Measurements from ENCODE around the gene COA7.
"Not testable (repeated sequence)": the region's sequence is repeated elsewhere in the genome, so short reads cannot be mapped to it uniquely, and the experiment has no call there.

The COA7 gene

DNA sequence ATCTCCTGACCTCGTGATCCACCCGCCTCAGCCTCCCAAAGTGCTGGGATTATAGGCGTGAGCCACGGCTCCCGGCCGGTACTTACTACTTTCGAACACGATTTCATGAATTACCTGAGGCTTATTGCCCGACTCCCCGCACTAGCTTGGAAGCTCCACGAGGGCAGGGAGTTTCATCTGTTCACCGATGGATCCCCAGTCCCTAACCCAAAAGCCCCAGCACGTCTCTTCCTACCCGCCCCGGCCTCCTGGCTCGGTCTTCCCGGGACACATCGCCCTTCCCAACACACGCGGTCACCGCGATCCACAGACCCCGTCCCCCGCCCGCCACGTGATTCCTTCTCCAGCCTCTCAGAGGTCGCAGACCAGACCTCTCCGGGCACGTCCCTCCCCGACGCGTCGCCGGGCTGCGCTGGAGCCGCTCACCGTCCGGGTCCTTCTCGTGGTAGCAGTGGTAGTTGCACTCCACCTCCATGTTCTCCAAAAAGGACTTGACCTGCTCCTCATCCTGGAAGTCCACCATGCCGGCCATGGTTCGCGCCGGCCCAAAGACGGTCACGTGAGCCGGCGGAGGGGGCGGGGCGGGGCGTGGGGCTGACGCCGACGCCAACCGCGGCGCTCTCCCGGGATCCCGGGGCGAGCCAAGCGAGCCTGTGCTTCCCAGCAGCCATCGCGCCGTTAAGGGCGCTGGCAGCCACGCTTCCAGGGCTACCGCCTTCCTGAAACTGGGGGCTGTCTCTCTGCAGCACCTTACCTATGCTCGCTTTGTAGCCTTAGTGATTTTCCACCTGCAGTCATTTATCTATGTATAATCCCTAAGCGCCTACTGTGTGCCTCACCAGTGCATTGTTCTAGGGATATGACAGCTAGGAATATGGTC, at the start of gene COA7:
Gene COA7, minus strand, starts transcription at position 553 of the 880 bp plus-strand sequence. Its CDS starts 21 bp downstream, at position 532.
- DNase-seq (ENCODE audit: low read depth) = peak; percentile 62

DNA sequence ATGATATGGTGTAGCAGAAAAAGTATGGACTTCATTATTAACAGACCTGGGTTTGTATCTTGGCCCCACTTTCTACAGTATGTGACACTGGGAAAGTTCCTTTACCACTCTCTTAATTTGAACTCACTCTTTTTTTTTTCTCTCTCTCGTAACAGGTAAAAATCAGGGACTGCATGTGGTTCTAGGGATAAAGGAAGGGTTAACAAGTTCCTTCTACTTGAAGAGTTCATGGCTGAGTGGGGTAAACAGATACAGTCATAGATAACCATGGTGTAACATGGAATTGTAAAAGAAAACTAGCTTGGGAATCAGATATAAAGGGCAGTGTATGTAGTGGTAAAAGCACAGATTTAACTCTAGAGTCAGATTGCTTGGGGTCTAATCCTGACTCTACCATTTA, 49.3 kb upstream of the COA7 start:
- DNase-seq (ENCODE audit: low read depth) = no peak

DNA sequence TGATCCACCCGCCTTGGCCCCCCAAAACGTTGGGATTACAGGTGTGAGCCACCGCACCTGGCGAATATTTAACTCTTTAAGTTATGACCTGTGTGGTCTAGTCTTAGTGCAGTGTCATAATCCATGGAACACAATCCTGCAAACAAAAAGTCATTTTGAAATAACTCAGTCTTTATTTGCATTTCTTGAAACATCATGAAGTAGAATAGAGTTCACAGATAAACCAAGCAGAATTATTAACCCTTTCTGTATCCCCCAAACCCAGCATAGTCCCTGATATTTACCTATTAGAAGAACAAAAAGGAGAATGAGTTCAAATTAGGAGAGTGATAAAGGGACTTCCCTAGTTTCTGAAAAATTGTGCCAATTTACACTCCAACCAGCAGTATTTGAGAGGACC, 48.0 kb upstream of the COA7 start:
- no peak for DNase-seq (ENCODE audit: low read depth)

DNA sequence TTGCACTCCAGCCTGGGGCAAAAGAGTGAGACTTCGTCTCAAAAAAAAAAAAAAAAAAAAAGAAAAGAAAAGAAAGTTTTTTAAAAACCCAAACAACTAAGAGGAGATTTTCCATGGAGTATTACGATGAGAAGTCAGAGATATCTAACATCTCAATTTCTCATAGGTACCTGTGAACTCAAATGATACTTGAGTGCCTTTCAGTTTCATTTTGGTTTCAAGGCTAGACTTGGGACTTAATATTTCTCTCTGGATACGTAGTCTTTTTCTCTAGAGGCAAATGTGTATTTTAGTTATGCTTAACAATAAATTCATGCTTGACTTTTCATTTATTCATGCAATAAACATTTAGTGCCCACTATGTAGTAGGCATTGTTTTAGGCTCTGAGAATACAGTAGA, 43.1 kb upstream of the COA7 start:
- no peak for DNase-seq (ENCODE audit: low read depth)

DNA sequence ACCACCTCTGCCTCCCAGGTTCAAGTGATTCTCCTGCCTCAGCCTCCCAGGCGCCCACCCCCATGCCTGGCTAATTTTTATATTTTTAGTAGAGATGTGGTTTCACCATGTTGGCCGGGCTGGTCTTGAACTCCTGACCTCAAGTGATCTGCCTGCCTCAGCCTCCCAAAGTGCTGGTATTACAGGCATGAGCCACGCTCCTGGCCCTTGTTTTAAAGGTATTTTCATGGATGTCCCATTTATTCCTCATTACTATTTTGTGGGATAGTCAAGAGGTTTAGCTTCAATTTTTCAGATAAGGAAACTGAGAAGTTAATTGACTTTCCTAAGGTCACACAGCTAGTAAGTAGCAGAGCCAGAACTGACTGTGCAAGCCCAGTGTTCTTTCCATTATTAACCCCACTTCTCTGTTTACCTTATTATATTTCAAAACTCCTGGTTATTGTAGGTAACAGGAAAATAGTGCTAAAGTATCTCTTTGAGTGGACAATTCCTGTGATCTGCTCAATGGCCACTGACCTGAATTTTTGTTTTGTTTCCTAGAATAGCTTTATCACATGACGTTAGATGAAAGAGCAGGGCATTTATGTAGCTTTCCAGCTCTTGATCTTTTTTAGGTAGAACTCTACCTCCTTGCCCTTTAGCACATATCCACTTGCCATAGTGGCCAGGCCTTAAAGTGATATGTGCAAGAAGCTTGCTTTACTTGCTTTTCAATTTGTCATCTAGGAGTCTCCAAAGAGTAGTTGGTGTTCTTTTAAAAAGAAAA, 41.7 kb upstream of the COA7 start:
- no peak for DNase-seq (ENCODE audit: low read depth)

DNA sequence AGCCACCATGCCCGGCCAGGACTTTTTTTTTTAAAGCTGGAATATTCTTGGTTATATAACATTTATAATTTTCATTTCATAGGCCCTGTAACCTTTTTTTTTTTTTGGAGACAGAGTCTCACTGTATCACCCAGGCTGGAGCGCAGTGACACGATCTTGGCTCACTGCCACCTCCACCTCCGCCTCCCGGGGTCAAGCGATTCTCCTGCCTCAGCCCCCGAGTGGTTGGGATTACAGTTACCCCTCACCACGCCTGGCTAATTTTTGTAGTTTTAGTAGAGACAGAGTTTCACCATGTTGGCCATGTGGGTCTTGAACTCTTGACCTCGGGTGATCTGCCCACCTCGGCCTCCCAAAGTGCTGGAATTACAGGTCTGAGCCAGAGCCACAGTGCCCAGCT, 40.7 kb upstream of the COA7 start:
- DNase-seq (ENCODE audit: low read depth) = no peak

DNA sequence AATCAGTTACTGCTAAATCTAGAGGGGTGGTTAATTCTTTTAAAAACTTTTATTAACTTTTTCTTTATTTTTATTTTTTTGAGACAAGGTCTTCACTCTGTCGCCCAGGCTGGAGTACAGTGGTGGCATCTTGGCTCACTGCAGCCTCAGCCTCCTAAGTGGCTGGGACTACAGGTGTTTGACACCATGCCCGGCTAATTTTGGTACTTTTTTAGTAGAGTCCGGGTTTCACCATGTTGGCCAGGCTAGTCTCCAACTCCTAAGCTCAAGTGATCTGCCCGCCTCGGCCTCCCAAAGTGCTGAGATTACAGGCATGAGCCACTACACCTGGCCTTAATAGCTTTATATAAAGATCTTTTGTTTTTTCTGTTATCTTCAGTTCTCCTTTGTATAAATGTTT, 40.0 kb upstream of the COA7 start:
- DNase-seq (ENCODE audit: low read depth) = no peak

DNA sequence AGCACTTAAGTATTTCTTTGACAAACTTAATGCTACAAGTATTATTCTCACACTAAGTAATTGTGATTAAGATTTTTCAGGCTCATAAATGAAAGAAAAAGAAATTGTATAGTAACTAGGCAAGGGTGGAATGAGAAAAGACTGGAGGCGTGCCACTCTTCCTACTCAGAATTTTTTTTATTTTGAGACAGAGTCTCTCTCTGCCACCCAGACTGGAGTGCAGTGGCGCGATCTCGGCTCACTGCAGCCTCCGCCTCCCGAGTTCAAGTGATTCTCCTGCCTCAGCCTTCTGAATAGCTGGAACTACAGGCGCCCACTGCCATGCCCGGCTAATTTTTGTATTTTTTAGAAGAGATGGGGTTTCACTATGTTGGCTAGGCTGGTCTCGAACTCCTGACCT, 37.2 kb upstream of the COA7 start:
- not testable (repeated sequence) for DNase-seq (ENCODE audit: low read depth)

DNA sequence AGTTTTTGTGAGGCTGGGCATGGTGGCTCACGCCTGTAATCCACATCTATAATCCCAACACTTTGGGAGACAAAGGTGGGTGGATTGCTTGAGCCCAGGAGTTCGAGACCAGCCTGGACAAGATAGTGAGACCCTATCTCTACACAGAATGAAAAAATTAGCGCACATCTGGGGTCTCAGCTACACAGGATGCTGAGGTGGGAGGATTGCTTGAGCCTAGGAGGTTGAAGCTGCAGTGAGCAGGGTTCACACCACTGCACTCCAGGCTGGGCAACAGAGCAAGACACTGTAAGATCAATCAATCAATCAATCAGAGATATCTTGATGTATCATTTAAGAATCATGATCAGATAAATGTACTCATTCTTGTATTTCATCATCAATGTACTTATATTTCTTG, 35.2 kb upstream of the COA7 start:
- no peak for DNase-seq (ENCODE audit: low read depth)

DNA sequence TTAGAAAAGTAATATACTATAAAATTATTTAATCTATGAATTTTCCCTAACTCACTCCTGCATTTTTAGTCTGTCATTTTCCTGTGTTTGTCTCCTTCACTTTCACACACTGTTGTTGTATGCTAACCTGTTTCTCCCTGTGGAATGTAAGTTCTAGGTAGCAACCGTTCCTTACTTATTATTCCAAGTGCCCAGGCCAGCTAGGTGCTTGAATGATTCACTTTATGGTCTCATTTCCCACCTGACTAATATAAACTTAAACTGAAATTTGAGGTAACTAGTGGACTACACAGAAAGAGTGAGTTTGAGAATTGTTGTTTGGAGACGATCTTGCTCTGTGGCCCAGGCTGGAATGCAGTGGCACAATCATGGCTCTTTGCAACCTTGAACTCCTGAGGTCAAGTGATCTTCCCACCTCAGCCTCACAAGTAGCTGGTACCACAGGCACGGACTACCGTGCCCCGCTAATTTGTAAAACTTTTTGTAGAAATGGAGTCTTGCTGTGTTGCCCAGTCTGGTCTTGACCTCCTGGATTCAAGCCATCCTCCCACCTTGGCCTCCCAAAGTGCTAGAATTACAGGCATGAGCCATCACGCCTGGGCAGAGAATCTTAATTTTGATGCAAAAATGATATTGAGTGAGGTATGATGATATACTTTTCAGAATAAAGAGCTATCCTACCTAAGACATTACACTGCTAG, 30.0 kb upstream of the COA7 start:
- no peak for DNase-seq (ENCODE audit: low read depth)

DNA sequence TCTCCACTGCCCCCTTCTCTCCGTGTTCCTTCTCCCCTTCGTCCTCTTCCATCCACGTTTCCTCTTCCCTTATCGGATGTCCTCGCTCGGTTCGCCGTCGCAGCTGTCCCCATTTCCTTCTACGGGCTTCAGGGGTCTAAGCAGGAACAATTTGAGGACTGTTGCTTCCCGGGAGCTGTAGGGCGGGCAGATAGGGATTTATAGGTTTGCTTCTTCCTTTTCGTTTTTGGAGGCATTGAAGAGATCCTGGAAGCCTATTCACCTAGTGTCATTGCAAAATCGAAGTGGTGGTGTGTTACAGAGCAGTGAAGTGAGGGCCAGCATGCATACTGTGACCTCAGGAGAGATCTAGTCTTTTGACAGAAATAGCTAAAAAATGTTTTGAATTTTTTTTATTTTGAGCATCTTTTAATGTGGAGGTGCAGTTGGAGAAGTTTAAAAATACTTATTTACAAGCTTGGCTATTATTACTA, 29.0 kb upstream of the COA7 start:
- DNase-seq (ENCODE audit: low read depth) = no peak

DNA sequence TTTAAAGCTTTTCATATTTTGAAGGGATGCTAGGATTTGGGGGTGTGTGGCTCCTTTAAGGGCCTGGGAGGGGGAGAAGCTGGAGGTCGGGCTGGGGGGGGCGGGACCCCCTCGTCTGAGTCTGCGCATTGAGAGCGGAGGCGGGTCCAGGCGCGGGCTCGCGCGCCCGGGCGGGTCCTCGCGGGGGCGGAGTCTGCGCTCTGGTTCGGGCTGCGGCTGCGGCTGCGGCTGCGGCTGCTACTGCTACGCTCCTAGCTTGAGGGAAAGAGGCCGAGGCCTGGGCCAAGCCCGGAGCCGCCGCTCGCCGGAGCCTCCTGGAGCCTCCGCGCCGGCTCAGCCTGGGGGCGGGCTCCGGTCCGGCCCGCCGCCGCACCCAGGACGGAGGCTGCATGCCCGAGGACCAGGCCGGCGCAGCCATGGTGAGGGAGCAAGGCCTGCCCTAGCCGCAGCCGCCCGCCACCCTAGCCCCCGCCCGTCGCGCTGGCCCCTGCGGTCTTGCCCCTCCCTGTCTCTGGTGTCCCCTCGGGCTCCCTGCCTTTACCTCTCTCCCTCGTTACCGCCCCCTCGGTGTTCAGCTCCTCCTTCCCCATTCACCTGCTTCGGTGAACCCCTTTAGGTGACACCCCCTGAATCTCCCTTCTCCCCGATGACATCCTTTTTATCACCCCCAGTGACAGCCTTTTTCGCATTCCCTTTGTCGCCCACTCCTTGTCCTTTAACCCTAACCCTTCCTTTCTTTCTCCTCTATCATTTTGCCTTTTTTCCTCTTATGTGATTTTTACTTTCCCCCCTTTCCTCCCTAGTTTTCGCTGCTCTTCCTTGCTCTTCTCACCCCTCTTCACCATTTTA, 28.3 kb upstream of the COA7 start, which contains the start of gene ZYG11B:
Gene ZYG11B, plus strand, starts transcription at position 189 of the 849 bp plus-strand sequence. Its CDS starts 201 bp downstream, at position 390.
- DNase-seq (ENCODE audit: low read depth) = peak; percentile 66

DNA sequence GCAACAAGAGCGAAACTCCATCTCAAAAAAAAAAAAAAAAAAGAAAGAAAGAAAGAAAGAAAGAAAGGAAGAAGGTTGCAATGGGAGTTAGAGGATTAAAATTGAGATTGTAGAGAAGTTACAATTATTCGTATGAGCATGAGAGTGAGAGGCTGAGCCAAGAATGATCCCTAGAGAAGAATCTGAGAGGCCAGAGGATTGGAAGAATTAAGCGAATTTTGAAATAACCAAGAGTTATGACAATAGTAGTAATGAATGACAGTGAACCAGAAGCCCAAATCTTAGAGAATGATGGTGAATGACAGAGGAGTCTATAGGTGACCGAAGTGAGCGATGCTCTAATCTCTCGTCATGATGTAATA, 27.7 kb upstream of the COA7 start:
- no peak for DNase-seq (ENCODE audit: low read depth)

DNA sequence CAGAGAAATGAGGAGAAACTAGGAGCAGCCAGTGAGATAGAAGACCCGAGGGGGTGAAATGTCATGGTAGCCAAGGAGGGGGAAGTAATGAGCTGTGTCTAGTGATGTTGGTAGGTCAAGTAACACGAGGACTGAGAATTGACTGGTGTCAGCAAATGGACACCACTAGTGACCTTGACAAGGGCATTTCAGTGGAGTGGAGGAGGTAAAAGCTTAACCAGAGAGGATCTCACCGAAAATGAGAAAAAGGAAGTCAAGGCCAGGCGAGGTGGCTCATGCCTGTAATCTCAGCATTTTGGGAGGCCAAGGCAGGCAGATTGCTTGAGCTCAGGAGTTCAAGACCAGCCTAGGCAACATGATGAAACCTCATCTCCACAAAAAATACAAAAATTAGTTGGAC, 25.1 kb upstream of the COA7 start:
- no peak for DNase-seq (ENCODE audit: low read depth)

DNA sequence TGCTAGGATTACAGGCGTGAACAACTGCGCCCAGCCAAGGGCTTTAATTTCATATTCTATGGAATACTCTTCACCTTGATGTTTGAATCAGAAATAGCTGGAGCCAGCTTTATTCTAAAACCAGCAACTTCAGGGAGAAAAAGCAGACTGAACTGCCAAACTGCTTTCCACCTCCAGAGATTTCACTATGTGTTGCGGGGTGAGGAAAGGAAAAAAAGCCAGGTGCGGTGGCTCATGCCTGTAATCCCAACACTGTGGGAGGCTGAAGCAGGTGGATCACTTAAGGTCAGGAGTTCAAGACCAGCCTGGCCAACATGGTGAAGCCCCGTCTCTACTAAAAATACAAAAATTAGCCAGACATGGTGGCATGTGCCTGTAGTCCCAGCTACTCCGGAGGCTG, 17.1 kb upstream of the COA7 start:
- not testable (repeated sequence) for DNase-seq (ENCODE audit: low read depth)

DNA sequence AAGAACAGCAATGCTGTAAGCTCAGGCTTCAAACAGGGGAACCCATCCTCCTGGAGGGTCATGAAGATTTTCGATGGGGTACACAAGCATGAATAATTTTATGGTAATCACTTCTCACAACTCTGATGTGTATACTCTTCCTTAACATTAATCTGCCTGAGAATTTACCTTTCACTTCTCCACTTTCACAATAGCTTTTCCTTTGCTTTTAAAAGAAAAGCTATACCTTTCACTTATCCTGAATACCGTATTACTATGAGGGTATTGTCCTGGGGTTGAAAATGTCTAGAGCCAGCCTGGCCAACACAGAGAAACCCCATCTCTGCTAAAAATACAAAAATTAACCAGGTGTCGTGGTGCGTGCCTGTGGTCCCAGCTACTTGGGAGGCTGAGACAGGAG, 15.4 kb upstream of the COA7 start:
- DNase-seq (ENCODE audit: low read depth) = no peak

DNA sequence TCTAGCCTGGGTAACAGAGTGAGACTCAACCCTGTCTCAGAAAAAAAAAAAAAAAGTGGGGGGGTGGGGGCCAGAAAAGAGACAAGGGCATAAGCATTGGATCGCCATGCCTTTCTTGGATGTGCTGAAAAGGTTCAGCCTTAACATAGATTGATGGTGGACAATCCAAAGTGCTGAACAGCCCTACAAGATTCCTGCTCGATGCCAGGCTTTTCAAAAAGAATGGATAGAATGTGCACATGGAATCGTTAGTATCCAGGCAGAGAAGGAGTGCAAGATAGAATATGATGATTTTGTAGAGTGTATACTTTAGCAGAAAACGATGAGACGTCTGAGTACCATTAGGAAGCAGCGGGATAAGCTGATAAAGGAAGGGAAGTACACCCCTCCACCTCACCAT, 10.9 kb upstream of the COA7 start:
- DNase-seq (ENCODE audit: low read depth) = no peak

DNA sequence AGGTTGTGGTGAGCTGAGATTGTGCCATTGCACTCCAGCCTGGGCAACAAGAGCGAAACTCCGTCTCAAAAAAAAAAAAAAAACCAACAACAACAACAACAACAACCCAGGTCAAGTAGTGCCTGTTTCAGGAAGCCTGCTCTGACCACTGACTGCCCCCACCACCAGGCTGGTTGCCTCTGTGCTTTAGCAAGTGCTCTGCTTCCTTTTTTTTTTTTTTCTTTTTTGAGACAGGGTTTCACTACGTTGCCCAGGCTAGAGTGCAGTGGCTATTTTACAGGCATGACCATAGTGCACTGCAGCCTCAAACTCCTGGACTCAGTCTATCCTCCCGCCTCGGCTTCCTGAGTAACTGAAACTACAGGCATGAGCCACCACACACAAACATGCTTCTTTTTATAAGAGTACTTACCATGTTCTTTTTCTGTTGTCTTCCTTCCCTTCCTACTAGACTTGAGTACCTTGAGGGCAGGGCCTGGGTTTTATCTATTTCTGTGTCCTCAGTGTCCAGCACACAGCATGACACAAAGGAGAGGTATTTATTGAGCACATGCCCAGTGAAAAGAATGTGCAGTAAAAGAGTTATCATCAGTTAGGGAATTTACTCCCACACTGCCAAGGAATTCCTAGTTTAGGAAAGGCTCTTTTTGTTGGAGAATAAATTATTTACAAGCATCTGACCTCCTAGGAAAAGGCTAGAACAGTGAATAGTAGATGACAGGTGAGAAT, 9.9 kb upstream of the COA7 start:
- no peak for DNase-seq (ENCODE audit: low read depth)

DNA sequence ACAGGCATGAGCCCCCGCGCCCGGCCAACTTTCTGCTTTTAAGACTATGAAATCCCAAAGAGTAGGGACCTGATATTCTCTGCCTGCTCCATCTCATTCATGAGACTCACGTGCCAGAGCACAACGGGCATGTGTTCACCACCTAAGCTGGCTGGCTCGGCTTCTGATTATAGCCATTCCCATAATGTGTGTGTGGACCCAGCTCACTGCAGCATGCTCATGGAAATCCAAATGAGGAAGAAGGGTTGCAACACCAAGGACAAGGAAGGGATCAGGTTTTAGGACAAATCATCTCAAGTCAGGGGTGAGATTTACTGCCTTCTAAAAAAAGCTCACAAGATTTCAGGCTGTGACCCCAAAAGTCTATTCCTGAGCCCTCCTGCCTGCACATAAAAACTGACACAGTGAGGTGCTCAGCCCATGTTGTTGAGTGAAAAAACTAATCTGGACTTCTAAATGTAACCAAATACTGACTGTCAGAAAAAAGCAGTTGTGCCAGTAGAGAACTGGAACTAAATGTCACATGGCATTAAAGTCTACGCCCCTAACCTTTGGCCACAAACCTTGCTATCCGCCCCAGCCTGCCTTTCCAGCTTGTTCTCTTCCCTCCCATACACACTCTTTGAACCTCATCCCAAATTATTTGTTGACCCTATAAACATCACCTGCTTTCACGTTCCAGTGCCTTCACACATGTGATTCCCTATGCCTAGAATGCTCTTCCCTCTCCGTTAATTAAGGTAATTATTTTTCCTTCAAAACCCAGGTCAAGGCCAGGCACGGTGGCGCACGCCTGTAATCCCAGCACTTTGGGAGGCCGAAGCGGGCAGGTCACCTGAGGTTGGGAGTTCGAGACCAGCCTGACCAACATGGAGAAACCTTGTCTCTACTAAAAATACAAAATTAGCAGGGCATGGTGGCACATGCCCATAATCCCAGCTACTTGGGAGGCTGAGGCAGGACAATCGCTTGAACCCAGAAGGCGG, 9.1 kb upstream of the COA7 start:
- no peak for DNase-seq (ENCODE audit: low read depth)

Measured in fibroblast of the conjunctiva (primary cell).